H1 (cell line): ENCODE results near the gene MYO5B. TPM values are rescaled to one million over a fixed set of nuclear protein-coding genes. Genes with fewer than 3 reads are reported as not detected.

Experiments
- CTCF ChIA-PET: fragments of 300-600 bp; sonication (Branson Sonifier 250); formaldehyde crosslinking; loops from one replicate; lab custom pipeline; 2021; ENCODE audit not compliant: partially characterized antibody; lab: Charles Lee
- POLR2A ChIA-PET: fragments of 300-600 bp; sonication (Branson Sonifier 250); formaldehyde crosslinking; loops from one replicate; lab custom pipeline; 2021; ENCODE audit warnings: inconsistent platforms; ENCODE audit not compliant: partially characterized antibody; lab: Charles Lee
- DNase-seq, 2 experiments: peaks; one replicate each; pipeline versions ENCODE4 v3.0.0 to v3.0.0-alpha.2; 2010 to 2022; ENCODE audit warnings: low spot score in 2 of 2, low read depth in 1 of 2, mixed read lengths in 1 of 2
- FAIRE-seq: peaks from 2 replicates; lab custom pipeline; 2011; peaks lifted over from hg19 to GRCh38; lab: Jason Lieb, UNC
- H2AFZ ChIP-seq: 2 replicates; pipeline ENCODE4 v1.8.1; 2012; ENCODE audit warnings: low read length, inconsistent platforms
- H2AK5ac ChIP-seq: 2 replicates; pipeline ENCODE4 v1.6.1; 2013; ENCODE audit warnings: low read depth, low read length
- H2BK120ac ChIP-seq: replicated peaks from 2 replicates; pipeline ENCODE3; 2013; ENCODE audit warnings: low read depth, low read length, inconsistent platforms
- H2BK12ac ChIP-seq: 2 replicates; pipeline ENCODE4 v1.6.1; 2013; ENCODE audit warnings: low read depth, low read length
- H2BK15ac ChIP-seq: 2 replicates; pipeline ENCODE4 v1.6.1; 2013; ENCODE audit warnings: low read length
- H2BK20ac ChIP-seq: 2 replicates; pipeline ENCODE4 v1.6.1; 2013; ENCODE audit warnings: low read length
- H2BK5ac ChIP-seq: 2 replicates; pipeline ENCODE4 v1.6.1; 2013; ENCODE audit warnings: low read depth, low read length
- H3K14ac ChIP-seq: 2 replicates; pipeline ENCODE4 v1.6.1; 2013; ENCODE audit warnings: inconsistent platforms; ENCODE audit not compliant: insufficient read length
- H3K18ac ChIP-seq: 2 replicates; pipeline ENCODE4 v1.6.1; 2013; ENCODE audit warnings: low read length; ENCODE audit errors: extremely low read depth
- H3K23ac ChIP-seq: 2 replicates; pipeline ENCODE4 v1.6.1; 2013; ENCODE audit warnings: inconsistent platforms; ENCODE audit not compliant: insufficient read length
- H3K23me2 ChIP-seq: 2 replicates; pipeline ENCODE4 v1.6.1; 2013; ENCODE audit warnings: low read depth, low read length
- H3K27ac ChIP-seq: 2 replicates; pipeline ENCODE4 v1.6.1; 2011; ENCODE audit warnings: low read depth, low read length, inconsistent platforms
- H3K27me3 ChIP-seq, 4 experiments: replicated peaks in 1 of 4; 1 replicate in 1 of 4; 2 replicates in 3 of 4; pipeline versions ENCODE4 v1.6.1 to v1.8.1; 2011 to 2013; ENCODE audit warnings: low read length in 3 of 4, mild to moderate bottlenecking in 3 of 4, inconsistent platforms in 2 of 4, mixed read lengths in 2 of 4, moderate library complexity in 1 of 4; ENCODE audit not compliant: control insufficient read depth in 3 of 4, insufficient read depth in 3 of 4; ENCODE audit errors: extremely low read depth in 1 of 4
- H3K36me3 ChIP-seq, 4 experiments: 2 replicates each; pipeline versions ENCODE4 v1.6.1 to v1.8.1; 2011 to 2013; ENCODE audit warnings: mild to moderate bottlenecking in 4 of 4, low read length in 3 of 4, moderate library complexity in 2 of 4, control low read depth in 1 of 4, inconsistent platforms in 1 of 4; ENCODE audit not compliant: insufficient read depth in 4 of 4, control insufficient read depth in 2 of 4
- H3K4ac ChIP-seq: replicated peaks from 2 replicates; pipeline ENCODE3; 2013; ENCODE audit warnings: low read length, low read depth, mixed read lengths, inconsistent platforms; ENCODE audit not compliant: insufficient read length
- H3K4me1 ChIP-seq, 4 experiments: replicated peaks in 1 of 4; 1 replicate in 1 of 4; 2 replicates in 3 of 4; pipeline versions ENCODE4 v1.6.1 to v1.8.1; 2011 to 2013; ENCODE audit warnings: low read length in 3 of 4, inconsistent platforms in 2 of 4, mixed read lengths in 1 of 4; ENCODE audit not compliant: insufficient read depth in 4 of 4, control insufficient read depth in 3 of 4
- H3K4me2 ChIP-seq, 2 experiments: 2 replicates each; pipeline versions ENCODE4 v1.6.1 to v1.8.1; 2011 to 2013; ENCODE audit warnings: low read depth in 2 of 2, low read length in 2 of 2, control low read depth in 1 of 2, inconsistent platforms in 1 of 2, mild to moderate bottlenecking in 1 of 2; ENCODE audit not compliant: insufficient read depth in 1 of 2
- H3K4me3 ChIP-seq, 4 experiments: fragments of 200-600, 300-600 bp in 1 of 4; sonication (generic), shearing (Covaris generic), sonication (Bioruptor Twin) in 1 of 4; 2 replicates each; pipeline versions ENCODE4 v1.5.1 to v1.8.1; 2011 to 2016; ENCODE audit warnings: low read length in 4 of 4, low read depth in 3 of 4, control low read depth in 2 of 4, inconsistent platforms in 2 of 4, mild to moderate bottlenecking in 2 of 4, mixed read lengths in 1 of 4, moderate library complexity in 1 of 4; ENCODE audit not compliant: insufficient read depth in 2 of 4; ENCODE audit errors: extremely low read depth in 1 of 4
- H3K56ac ChIP-seq: replicated peaks from 2 replicates; pipeline ENCODE3; 2013; ENCODE audit warnings: low read depth, mild to moderate bottlenecking, mixed read lengths, low read length, inconsistent platforms; ENCODE audit not compliant: insufficient read length
- H3K79me1 ChIP-seq: 2 replicates; pipeline ENCODE4 v1.6.1; 2013; ENCODE audit warnings: low read depth, low read length, control low read depth
- H3K79me2 ChIP-seq, 2 experiments: 2 replicates each; pipeline versions ENCODE4 v1.6.1 to v1.8.1; 2012 to 2013; ENCODE audit warnings: low read length in 2 of 2, mild to moderate bottlenecking in 2 of 2, inconsistent platforms in 1 of 2; ENCODE audit not compliant: insufficient read depth in 2 of 2, control insufficient read depth in 1 of 2
- H3K9ac ChIP-seq, 4 experiments: replicated peaks in 1 of 4; 1 replicate in 1 of 4; 2 replicates in 3 of 4; pipeline versions ENCODE4 v1.6.1 to v1.8.1; 2011 to 2013; ENCODE audit warnings: low read depth in 3 of 4, low read length in 3 of 4, control low read depth in 2 of 4, mild to moderate bottlenecking in 2 of 4, moderate library complexity in 2 of 4, inconsistent platforms in 1 of 4; ENCODE audit errors: extremely low read depth in 1 of 4
- H3K9me3 ChIP-seq, 2 experiments: 2 replicates each; pipeline versions ENCODE4 v1.6.1 to v1.8.1; 2012 to 2013; ENCODE audit warnings: mild to moderate bottlenecking in 2 of 2, moderate library complexity in 2 of 2, control low read depth in 1 of 2, inconsistent platforms in 1 of 2, low read depth in 1 of 2, low read length in 1 of 2, mixed read lengths in 1 of 2; ENCODE audit not compliant: insufficient read depth in 2 of 2
- H4K20me1 ChIP-seq, 2 experiments: replicated peaks in 1 of 2; 2 replicates each; pipeline versions ENCODE3 to v1.8.1; 2011 to 2013; ENCODE audit warnings: inconsistent platforms in 2 of 2, low read length in 2 of 2, mild to moderate bottlenecking in 1 of 2; ENCODE audit not compliant: insufficient read depth in 2 of 2, control insufficient read depth in 1 of 2
- H4K5ac ChIP-seq: 2 replicates; pipeline ENCODE4 v1.6.1; 2013; ENCODE audit warnings: low read length, low read depth, mixed read lengths, inconsistent platforms; ENCODE audit not compliant: insufficient read length
- H4K8ac ChIP-seq: 2 replicates; pipeline ENCODE4 v1.8.0; 2013; ENCODE audit warnings: mild to moderate bottlenecking, moderate library complexity, low read length, inconsistent platforms; ENCODE audit not compliant: insufficient read depth; ENCODE audit errors: extremely low read depth
- H4K91ac ChIP-seq: replicated peaks from 2 replicates; pipeline ENCODE3; 2013; ENCODE audit warnings: low read length, mixed read lengths, inconsistent platforms; ENCODE audit not compliant: insufficient read length
- POLR2AphosphoS5 ChIP-seq: IDR thresholded peaks from 2 replicates; pipeline ENCODE4 v1.6.1; 2011; ENCODE audit warnings: low read depth, low read length
- YY1 ChIP-seq: IDR thresholded peaks from 2 replicates; pipeline ENCODE4 v1.6.1; 2011; ENCODE audit warnings: low read depth, mild to moderate bottlenecking, low read length
- WGBS, 2 experiments: shearing (Covaris generic) in 1 of 2; methylation state at CpG; one replicate each; pipeline versions ENCODE4 v1.1.6 to v1.1.7; 2013 to 2015; ENCODE audit warnings: low lambda C conversion rate in 2 of 2, mixed read lengths in 2 of 2, inconsistent platforms in 1 of 2, low coverage in 1 of 2, missing lambda C conversion rate in 1 of 2; ENCODE audit not compliant: insufficient replicate concordance in 2 of 2, insufficient coverage in 1 of 2, insufficient read length in 1 of 2; ENCODE audit errors: extremely low coverage in 1 of 2, missing lambda C conversion rate in 1 of 2; 5-methylcytosine and 5-hydroxymethylcytosine counted together
- polyA plus RNA-seq, 7 experiments: library from polyadenylated mRNA; depleted of rRNA in 3 of 7; stranded (reverse) in 5 of 7; unstranded in 2 of 7; fragments of >200 nt in 5 of 7; fragments of 200-250 nt in 2 of 7; gene quantifications; 1 replicate in 5 of 7; 2 replicates in 1 of 7; 4 replicates in 1 of 7; pipeline versions ENCODE4 v1.2.1 to v1.2.3, GENCODE V29; 2011 to 2013; ENCODE audit warnings: missing spikeins in 2 of 7, mixed read lengths in 2 of 7
- total RNA-seq: library from RNA; stranded (reverse); fragmentation: NEBNext Ultra II Directional; extraction: Animal tissue kit (Norgen Biotek cat#: 25700); gene quantifications from 2 replicates; pipeline ENCODE4 v1.2.1, GENCODE V29; 2021

The MYO5B gene
- total and polyA plus RNA-seq, 2 of the 8 experiments (the other 6 are each of a cell fraction or from before 2014, with no cell fraction given) = 6.4 to 7.7 TPM

DNA sequence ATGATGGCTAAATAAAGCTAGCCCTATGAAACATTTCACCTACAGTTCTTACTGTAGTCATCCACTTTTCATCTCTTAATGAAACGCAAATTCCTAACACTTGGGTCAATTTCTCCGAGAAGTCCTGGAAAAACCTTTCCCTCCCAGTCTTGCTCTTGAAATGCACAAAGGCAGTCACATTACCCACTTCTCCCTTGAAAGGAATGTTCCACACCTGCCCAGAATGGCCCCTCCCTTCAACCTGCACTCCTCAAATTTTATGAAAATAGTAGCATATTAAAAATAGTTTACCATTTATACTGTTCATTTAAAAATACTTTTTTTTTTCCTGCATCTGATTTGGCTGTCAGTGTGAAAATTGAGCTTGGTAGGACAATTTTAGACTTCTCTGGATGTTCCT is 316.9 kb downstream of the MYO5B start:
- CTCF ChIA-PET = interaction anchor here (2.1 to 4.7 kb wide), 3 partner anchors 10 to 20 kb away, joined by 5 to 15 read pairs (median 13); no protein-coding TSS in a partner anchor
- Histone ChIP-seq H3K4me1 (no peaks in the 10 kb centered on the region), H2BK15ac (no peak overlapping the region), H3K79me2 (no peaks in the 10 kb centered on the region)
- TF ChIP-seq YY1 = no peak
- no peak for TF ChIP-seq POLR2AphosphoS5
- TF ChIP-seq, all 59 proteins: peak for 0
- no peaks in the 10 kb centered on the region for H3K23me2 ChIP-seq
- no peaks in the 10 kb centered on the region for H3K27me3 ChIP-seq
- no peak overlapping the region for H2BK120ac ChIP-seq
- H3K4me2 ChIP-seq = no peak overlapping the region
- no peak overlapping the region for H4K8ac ChIP-seq
- H3K23ac ChIP-seq = no peak overlapping the region
- H4K20me1 ChIP-seq = no peaks in the 10 kb centered on the region
- no peak overlapping the region for H3K56ac ChIP-seq
- no peak overlapping the region for H2BK20ac ChIP-seq
- no peak overlapping the region for H4K5ac ChIP-seq
- H2BK12ac ChIP-seq = no peak overlapping the region
- H3K18ac ChIP-seq = no peak overlapping the region
- POLR2A ChIA-PET = no interaction called here
- H3K9ac ChIP-seq = no peak overlapping the region
- FAIRE-seq = no peak
- no peak overlapping the region for H2BK5ac ChIP-seq
- H3K9me3 ChIP-seq = no peaks in the 10 kb centered on the region
- no peak overlapping the region for H2AFZ ChIP-seq
- H3K4me3 ChIP-seq = no peak overlapping the region
- 94% methylated on average over 2 of the region's 2 CpGs; no CpG with 5 or more reads in 1 of the 2 experiments for WGBS, 2 experiments
- no peak overlapping the region for H3K4ac ChIP-seq
- DNase-seq = no peak
- no peak overlapping the region for H3K14ac ChIP-seq
- no peaks in the 10 kb centered on the region for H3K36me3 ChIP-seq
- no peaks in the 10 kb centered on the region for H3K79me1 ChIP-seq
- no peak overlapping the region for H2AK5ac ChIP-seq
- no peak overlapping the region for H3K27ac ChIP-seq
- H4K91ac ChIP-seq = no peak overlapping the region
